ENCODE results near the gene EML1. TPM values are rescaled to one million over a fixed set of nuclear protein-coding genes. Genes with fewer than 3 reads are reported as not detected.

Gene EML1
- total RNA-seq, 2 experiments from 2014 or later, result not detected

DNA sequence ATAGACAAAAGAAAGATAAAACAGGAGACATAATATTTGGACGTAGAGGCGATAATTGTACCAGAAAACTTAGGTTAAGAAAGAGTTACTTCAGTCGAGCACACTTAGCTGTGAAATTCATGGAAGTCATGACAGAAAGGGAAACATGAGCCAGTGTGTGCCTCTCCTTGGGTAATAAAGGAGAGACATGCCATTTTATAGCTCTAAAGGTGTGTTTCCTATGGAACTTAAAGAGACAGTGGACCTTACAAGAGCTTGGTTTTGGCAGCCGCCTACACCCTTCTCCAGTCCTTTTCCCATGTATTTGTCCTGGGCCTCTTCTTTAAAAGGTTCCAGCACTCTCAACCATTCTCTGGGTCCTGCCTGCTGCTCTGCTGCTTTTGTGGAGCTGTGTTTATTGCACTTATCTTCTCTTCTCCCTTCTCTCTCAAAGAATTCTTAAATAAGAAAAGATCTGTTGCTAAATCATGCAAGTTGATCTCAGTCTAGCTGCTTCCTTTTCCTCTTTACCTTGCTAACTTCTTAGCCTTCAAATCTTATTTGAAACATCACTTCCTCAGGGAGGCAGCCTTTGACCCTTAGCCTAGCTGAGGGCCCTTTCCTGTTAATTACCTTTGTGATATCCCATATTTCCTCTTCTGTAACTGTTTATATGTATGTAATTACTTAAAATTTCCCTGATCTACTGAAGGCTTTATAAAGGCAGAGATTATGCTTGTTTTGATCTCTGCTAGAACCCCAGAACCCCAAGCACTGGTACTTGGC is 190.2 kb downstream of the EML1 start:
- H3K4me3 ChIP-seq (ENCODE audit: low read depth, low read length, poor library complexity, severe bottlenecking), result no peak overlapping the region
- BruUV-seq (replicated peaks), result no TSS peak
- TF ChIP-seq EZH2phosphoT487 (IDR thresholded peaks at IDR 0.05; ENCODE audit: borderline replicate concordance, low read depth, low read length), result no peak
- TF ChIP-seq, protein P1, sequence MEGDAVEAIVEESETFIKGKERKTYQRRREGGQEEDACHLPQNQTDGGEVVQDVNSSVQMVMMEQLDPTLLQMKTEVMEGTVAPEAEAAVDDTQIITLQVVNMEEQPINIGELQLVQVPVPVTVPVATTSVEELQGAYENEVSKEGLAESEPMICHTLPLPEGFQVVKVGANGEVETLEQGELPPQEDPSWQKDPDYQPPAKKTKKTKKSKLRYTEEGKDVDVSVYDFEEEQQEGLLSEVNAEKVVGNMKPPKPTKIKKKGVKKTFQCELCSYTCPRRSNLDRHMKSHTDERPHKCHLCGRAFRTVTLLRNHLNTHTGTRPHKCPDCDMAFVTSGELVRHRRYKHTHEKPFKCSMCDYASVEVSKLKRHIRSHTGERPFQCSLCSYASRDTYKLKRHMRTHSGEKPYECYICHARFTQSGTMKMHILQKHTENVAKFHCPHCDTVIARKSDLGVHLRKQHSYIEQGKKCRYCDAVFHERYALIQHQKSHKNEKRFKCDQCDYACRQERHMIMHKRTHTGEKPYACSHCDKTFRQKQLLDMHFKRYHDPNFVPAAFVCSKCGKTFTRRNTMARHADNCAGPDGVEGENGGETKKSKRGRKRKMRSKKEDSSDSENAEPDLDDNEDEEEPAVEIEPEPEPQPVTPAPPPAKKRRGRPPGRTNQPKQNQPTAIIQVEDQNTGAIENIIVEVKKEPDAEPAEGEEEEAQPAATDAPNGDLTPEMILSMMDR (conservative IDR thresholded peaks at IDR 0.05; ENCODE audit: low read length), result no peak
- no peak for DNase-seq (ENCODE audit: low spot score)
- H3K27ac ChIP-seq (ENCODE audit: low read depth, low read length, poor library complexity, severe bottlenecking), result no peak overlapping the region
- no peaks in the 10 kb centered on the region for H3K9me2 ChIP-seq (ENCODE audit: insufficient read depth, low read length)
- intact Hi-C loops (cut with micrococcal nuclease; ENCODE audit: unreplicated experiment), result loop anchor here (2.0 to 5.0 kb wide), 3 partner anchors 41 to 174 kb away; partner anchors contain the start of gene DEGS2
- H3K79me2 ChIP-seq (ENCODE audit: insufficient read depth, low read depth, low read length), result no peaks in the 10 kb centered on the region
- POLR2A ChIA-PET, result interaction anchor here (0.5 to 1.0 kb wide), 3 partner anchors 101 to 211 kb away, joined by 3 read pairs; no protein-coding TSS in a partner anchor
- H4K20me1 ChIP-seq (ENCODE audit: insufficient read depth, low read length), result no peaks in the 10 kb centered on the region
- H3K4me2 ChIP-seq (ENCODE audit: low read length), result no peak overlapping the region
- no peak overlapping the region for H2AFZ ChIP-seq (ENCODE audit: low read length)
- H3K9me3 ChIP-seq (ENCODE audit: low read length), result no peaks in the 10 kb centered on the region
- H3K4me1 ChIP-seq (ENCODE audit: insufficient read depth, low read length, poor library complexity, severe bottlenecking), result peaks cover 3% of the 10 kb centered on the region
- no peaks in the 10 kb centered on the region for H3K36me3 ChIP-seq (ENCODE audit: insufficient read depth, low read length)
- CTCF ChIA-PET (ENCODE audit: unreplicated experiment), result interaction anchor here (0.6 kb wide), 1 partner anchor 42 kb away, joined by 4 read pairs; no protein-coding TSS in a partner anchor

DNA sequence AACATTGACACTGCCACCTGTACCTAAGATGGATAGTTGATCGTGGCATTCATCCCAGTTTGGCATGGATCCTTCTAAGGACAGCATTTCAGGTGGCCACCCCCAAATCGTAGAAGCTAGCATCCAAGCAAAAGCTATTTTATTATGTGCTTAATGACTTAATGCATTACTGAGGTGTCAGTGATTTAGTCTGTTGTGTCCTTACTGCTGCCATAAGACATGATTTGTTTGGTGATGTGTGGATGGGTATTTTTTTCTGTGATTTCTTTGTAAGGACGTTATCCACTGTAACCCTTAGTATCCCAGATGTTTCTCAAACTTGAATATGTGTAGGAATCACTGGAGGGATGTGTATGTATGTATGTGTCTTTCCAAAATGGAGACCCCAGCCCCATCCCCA is 190.8 kb downstream of the EML1 start:
- Histone ChIP-seq H2AFZ (ENCODE audit: low read length) (no peak overlapping the region), H3K36me3 (ENCODE audit: insufficient read depth, low read length) (no peaks in the 10 kb centered on the region), H3K9me2 (ENCODE audit: insufficient read depth, low read length) (no peaks in the 10 kb centered on the region), H3K27ac (ENCODE audit: low read depth, low read length, poor library complexity, severe bottlenecking) (no peak overlapping the region), H3K4me3 (ENCODE audit: low read depth, low read length, poor library complexity, severe bottlenecking) (no peak overlapping the region), H3K4me1 (ENCODE audit: insufficient read depth, low read length, poor library complexity, severe bottlenecking) (peaks cover 3% of the 10 kb centered on the region), H4K20me1 (ENCODE audit: insufficient read depth, low read length) (no peaks in the 10 kb centered on the region), H3K9me3 (ENCODE audit: low read length) (no peaks in the 10 kb centered on the region), H3K4me2 (ENCODE audit: low read length) (no peak overlapping the region), H3K79me2 (ENCODE audit: insufficient read depth, low read depth, low read length) (no peaks in the 10 kb centered on the region)
- TF ChIP-seq, protein P1 (conservative IDR thresholded peaks at IDR 0.05; ENCODE audit: low read length), result no peak
- no peak for TF ChIP-seq EZH2phosphoT487 (IDR thresholded peaks at IDR 0.05; ENCODE audit: borderline replicate concordance, low read depth, low read length)
- ChIA-PET POLR2A (interaction anchor here (1.0 kb wide), 1 partner anchor 101 kb away, joined by 3 read pairs; no protein-coding TSS in a partner anchor), CTCF (ENCODE audit: unreplicated experiment) (no interaction called here)
- no TSS peak for BruUV-seq (replicated peaks)
- no peak for DNase-seq (ENCODE audit: low spot score)
- intact Hi-C loops (cut with micrococcal nuclease; ENCODE audit: unreplicated experiment), result loop anchor here (5.0 kb wide), 1 partner anchor 173 kb away; the partner anchor contains the start of gene DEGS2

DNA sequence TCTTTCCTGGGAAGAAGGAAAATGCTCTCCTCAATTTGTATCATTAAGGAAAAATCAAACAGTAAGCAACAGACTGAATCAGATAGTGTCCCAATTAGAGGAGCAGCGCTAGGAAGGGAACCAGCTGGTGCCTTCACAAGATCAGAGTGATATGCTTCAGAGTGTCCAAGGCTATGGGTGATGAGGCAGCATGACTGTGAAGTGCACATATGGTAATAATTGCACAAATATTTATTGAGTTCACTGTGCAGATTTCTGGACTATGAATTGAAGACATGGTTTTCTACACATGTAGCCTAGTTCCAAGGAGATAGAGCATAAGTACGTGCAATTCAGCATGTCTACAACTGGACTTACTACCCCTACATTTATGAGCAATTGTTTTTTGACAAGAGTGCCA is 193.2 kb downstream of the EML1 start:
- H3K9me2 ChIP-seq (ENCODE audit: insufficient read depth, low read length), result no peaks in the 10 kb centered on the region
- ChIA-PET CTCF (ENCODE audit: unreplicated experiment) (no interaction called here), POLR2A (no interaction called here)
- H3K4me3 ChIP-seq (ENCODE audit: low read depth, low read length, poor library complexity, severe bottlenecking), result no peak overlapping the region
- DNase-seq (ENCODE audit: low spot score), result no peak
- H3K27ac ChIP-seq (ENCODE audit: low read depth, low read length, poor library complexity, severe bottlenecking), result no peak overlapping the region
- no peak overlapping the region for H2AFZ ChIP-seq (ENCODE audit: low read length)
- no peaks in the 10 kb centered on the region for H3K9me3 ChIP-seq (ENCODE audit: low read length)
- peaks cover 3% of the 10 kb centered on the region for H3K4me1 ChIP-seq (ENCODE audit: insufficient read depth, low read length, poor library complexity, severe bottlenecking)
- no peak for TF ChIP-seq EZH2phosphoT487 (IDR thresholded peaks at IDR 0.05; ENCODE audit: borderline replicate concordance, low read depth, low read length)
- TF ChIP-seq, protein P1 (conservative IDR thresholded peaks at IDR 0.05; ENCODE audit: low read length), result no peak
- H3K4me2 ChIP-seq (ENCODE audit: low read length), result no peak overlapping the region
- H4K20me1 ChIP-seq (ENCODE audit: insufficient read depth, low read length), result no peaks in the 10 kb centered on the region
- BruUV-seq (replicated peaks), result no TSS peak
- intact Hi-C loops (cut with micrococcal nuclease; ENCODE audit: unreplicated experiment), result no loop called here
- H3K36me3 ChIP-seq (ENCODE audit: insufficient read depth, low read length), result no peaks in the 10 kb centered on the region
- H3K79me2 ChIP-seq (ENCODE audit: insufficient read depth, low read depth, low read length), result no peaks in the 10 kb centered on the region
